ENCODE data around the gene PIGK. TPM values are rescaled to one million over a fixed set of nuclear protein-coding genes. Genes with fewer than 3 reads are reported as not detected.

The PIGK gene
- total RNA-seq, 6 donors from 2014 or later, result 10.2 to 30.6 (median 17.5) TPM

DNA sequence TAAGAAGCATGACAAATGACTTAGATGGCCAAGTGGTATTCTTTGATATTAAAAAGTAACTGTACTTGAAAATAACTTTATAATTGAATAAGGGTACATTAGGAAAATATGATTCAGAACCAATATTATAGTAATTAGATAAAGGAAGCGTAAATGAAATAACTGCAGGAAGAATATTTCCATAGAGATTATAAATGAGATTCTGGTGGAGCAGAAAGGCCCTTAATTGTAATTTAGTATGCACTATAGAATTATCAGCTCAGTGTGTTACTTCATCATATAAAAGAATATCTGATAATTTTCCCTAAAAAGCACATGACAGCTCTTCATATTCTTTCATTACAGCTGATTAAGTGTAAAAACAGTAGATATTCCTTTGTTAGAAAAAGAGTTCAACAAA is 171.7 kb downstream of the PIGK start:
- DNase-seq, result no peak
- Histone ChIP-seq H3K27ac (no peak overlapping the region), H3K27me3 (no peaks in the 10 kb centered on the region), H3K9me3 (no peaks in the 10 kb centered on the region), H3K36me3 (no peaks in the 10 kb centered on the region), H3K4me3 (no peak overlapping the region), H3K4me1 (peaks cover 0 to 5% (median 0%) of the 10 kb centered on the region in 4 donors)
- no peak for ATAC-seq (ENCODE audit: low FRiP score in 2 of 2)
- TF ChIP-seq POLR2A (IDR thresholded peaks at IDR 0.05) (no peak), POLR2AphosphoS5 (IDR thresholded peaks at IDR 0.05) (no peak), EP300 (IDR thresholded peaks at IDR 0.05) (no peak)
- TF ChIP-seq, protein P1, sequence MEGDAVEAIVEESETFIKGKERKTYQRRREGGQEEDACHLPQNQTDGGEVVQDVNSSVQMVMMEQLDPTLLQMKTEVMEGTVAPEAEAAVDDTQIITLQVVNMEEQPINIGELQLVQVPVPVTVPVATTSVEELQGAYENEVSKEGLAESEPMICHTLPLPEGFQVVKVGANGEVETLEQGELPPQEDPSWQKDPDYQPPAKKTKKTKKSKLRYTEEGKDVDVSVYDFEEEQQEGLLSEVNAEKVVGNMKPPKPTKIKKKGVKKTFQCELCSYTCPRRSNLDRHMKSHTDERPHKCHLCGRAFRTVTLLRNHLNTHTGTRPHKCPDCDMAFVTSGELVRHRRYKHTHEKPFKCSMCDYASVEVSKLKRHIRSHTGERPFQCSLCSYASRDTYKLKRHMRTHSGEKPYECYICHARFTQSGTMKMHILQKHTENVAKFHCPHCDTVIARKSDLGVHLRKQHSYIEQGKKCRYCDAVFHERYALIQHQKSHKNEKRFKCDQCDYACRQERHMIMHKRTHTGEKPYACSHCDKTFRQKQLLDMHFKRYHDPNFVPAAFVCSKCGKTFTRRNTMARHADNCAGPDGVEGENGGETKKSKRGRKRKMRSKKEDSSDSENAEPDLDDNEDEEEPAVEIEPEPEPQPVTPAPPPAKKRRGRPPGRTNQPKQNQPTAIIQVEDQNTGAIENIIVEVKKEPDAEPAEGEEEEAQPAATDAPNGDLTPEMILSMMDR (IDR thresholded peaks at IDR 0.05), result no peak
- 94 to 96% methylated on average over 1 of the region's 1 CpG for WGBS, 2 donors

DNA sequence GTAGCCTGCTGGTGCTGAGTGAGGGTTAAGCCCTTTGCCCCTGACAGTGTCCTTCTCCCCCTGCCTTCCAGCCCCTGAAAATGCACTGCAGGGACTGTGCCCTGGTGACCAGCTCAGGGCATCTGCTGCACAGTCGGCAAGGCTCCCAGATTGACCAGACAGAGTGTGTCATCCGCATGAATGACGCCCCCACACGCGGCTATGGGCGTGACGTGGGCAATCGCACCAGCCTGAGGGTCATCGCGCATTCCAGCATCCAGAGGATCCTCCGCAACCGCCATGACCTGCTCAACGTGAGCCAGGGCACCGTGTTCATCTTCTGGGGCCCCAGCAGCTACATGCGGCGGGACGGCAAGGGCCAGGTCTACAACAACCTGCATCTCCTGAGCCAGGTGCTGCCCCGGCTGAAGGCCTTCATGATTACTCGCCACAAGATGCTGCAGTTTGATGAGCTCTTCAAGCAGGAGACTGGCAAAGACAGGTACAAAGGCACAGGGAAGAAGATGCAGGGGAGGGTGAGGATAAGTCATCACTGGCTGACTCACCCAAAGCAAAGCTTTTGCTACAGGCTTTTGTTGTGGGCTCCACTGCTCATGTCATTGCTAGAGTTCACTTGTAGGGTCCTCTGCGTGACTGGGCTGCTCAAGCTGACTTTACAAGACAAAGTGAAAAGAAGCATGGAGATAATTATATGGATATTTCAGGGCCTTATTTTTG is 174.9 kb downstream of the PIGK start:
- ATAC-seq (ENCODE audit: low FRiP score in 2 of 2), result no peak
- H3K36me3 ChIP-seq, result no peaks in the 10 kb centered on the region
- H3K4me1 ChIP-seq, result peaks cover 0 to 5% (median 0%) of the 10 kb centered on the region in 4 donors
- no peaks in the 10 kb centered on the region for H3K27me3 ChIP-seq
- H3K4me3 ChIP-seq, result no peak overlapping the region
- H3K9me3 ChIP-seq, result no peaks in the 10 kb centered on the region
- TF ChIP-seq EP300 (IDR thresholded peaks at IDR 0.05) (no peak), POLR2AphosphoS5 (IDR thresholded peaks at IDR 0.05) (no peak), POLR2A (IDR thresholded peaks at IDR 0.05) (no peak)
- TF ChIP-seq, protein P1 (IDR thresholded peaks at IDR 0.05), result no peak
- WGBS, 2 donors, result 91 to 97% methylated on average over 1 to 20 of the region's 20 CpGs
- H3K27ac ChIP-seq, result no peak overlapping the region
- peak in 1 of 2 donors; percentile 47 for DNase-seq

DNA sequence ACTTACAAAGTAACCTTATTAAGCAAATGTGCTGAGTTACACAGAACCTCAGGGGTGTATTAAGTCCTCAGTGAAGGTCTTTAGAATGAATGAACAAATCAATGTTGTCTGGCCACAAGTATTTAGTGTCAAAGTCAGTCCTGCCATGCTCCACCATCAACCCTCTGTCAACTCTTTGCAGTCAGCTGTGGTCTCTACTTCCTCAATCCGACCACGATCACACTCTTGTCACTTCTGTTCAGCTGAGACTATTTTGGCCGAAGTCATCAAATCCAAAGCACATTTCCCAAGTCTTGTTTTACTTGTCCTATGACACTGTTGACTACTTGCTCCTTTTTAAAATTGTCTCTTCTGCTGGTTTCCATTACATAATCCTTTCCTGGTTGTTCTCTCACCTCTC is 178.4 kb downstream of the PIGK start:
- ATAC-seq (ENCODE audit: low FRiP score in 2 of 2), result no peak
- 71 to 75% methylated on average over 3 of the region's 3 CpGs for WGBS, 2 donors
- no peaks in the 10 kb centered on the region for H3K9me3 ChIP-seq

DNA sequence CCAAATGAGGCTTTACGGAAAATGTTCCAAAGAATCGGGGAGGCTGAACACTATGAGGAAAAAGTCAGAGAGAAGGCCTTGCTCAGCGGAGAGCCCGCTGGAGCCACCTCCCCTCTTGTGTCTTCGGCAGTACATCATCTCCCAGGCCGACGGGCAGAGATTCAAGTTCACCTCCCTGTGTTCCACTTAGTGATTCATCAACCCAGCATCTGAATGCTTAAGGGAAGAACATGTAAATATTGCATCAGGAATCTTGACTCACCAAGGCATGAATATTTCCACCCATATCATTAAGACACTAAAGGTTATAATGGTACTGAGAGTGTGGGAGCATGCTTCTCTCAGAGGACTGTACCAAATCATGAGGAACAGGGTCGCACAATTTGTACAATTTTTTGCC is 179.5 kb downstream of the PIGK start:
- ATAC-seq (ENCODE audit: low FRiP score in 2 of 2) (peak in 1 of 2 donors; percentile 90), DNase-seq (no peak)
- no peaks in the 10 kb centered on the region for H3K9me3 ChIP-seq
- 87 to 93% methylated on average over 8 of the region's 8 CpGs for WGBS, 2 donors
- no peak overlapping the region for H3K27ac ChIP-seq
- H3K27me3 ChIP-seq, result no peaks in the 10 kb centered on the region
- no peak overlapping the region for H3K4me3 ChIP-seq
- H3K36me3 ChIP-seq, result no peaks in the 10 kb centered on the region
- no peaks in the 10 kb centered on the region for H3K4me1 ChIP-seq
- TF ChIP-seq POLR2AphosphoS5 (IDR thresholded peaks at IDR 0.05), result peak in 1 of 2 donors; percentile 18
- no peak for TF ChIP-seq EP300 (IDR thresholded peaks at IDR 0.05)

More for the DNA sequence above, 178.4 kb downstream of the PIGK start:
- H3K27me3 ChIP-seq, result no peaks in the 10 kb centered on the region
- no peak overlapping the region for H3K4me3 ChIP-seq
- no peaks in the 10 kb centered on the region for H3K4me1 ChIP-seq
- TF ChIP-seq POLR2AphosphoS5 (IDR thresholded peaks at IDR 0.05) (no peak), EP300 (IDR thresholded peaks at IDR 0.05) (no peak), POLR2A (IDR thresholded peaks at IDR 0.05) (no peak)
- TF ChIP-seq, protein P1 (IDR thresholded peaks at IDR 0.05), result no peak
- H3K36me3 ChIP-seq, result no peaks in the 10 kb centered on the region
- H3K27ac ChIP-seq, result no peak overlapping the region
- no peak for DNase-seq

DNA sequence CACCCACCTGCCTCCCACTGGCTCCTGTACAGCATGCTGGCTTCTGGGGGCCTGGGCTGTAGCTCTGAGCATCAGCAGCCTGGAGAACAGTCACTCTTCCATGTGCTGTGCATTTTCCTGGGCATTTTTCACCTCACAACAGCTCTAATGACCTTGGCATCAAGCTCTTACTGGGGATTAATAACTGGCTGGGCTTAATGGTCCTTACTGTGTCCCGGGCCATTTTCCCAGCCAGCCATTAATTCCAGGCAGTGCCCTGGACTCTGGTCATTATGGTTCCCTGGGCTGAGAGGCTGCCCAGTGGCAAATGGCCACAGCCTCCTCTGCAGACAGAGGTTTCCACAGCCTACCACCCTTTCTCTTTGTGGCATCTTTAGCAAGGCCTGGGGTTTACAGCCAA is 180.1 kb downstream of the PIGK start:
- ATAC-seq (ENCODE audit: low FRiP score in 2 of 2), result peak in 1 of 2 donors; percentile 6
- no peaks in the 10 kb centered on the region for H3K4me1 ChIP-seq
- TF ChIP-seq POLR2A (IDR thresholded peaks at IDR 0.05) (no peak), POLR2AphosphoS5 (IDR thresholded peaks at IDR 0.05) (no peak), EP300 (IDR thresholded peaks at IDR 0.05) (no peak)
- TF ChIP-seq, protein P1 (IDR thresholded peaks at IDR 0.05), result no peak
- H3K27ac ChIP-seq, result no peak overlapping the region
- H3K4me3 ChIP-seq, result no peak overlapping the region
- H3K36me3 ChIP-seq, result no peaks in the 10 kb centered on the region
- 83 to 92% methylated on average over 1 of the region's 1 CpG for WGBS, 2 donors
- no peak for DNase-seq
- H3K9me3 ChIP-seq, result no peaks in the 10 kb centered on the region
- no peaks in the 10 kb centered on the region for H3K27me3 ChIP-seq

Small RNA genes within 50 kb of the gene (small RNA-seq; reads per million reads assigned to genes)
- gene MIR7156, result 0 to 0.07 (median 0) reads per million in 4 donors

Other genes with a start within 250 kb of the PIGK start
- gene AK5, start 62.6 kb upstream of the PIGK start, total RNA-seq, result under 1 TPM in 2 of 6 donors, not detected in 4; 0.10 to 0.74 TPM